Cortex of kidney (tissue), 1 donor: ENCODE results near the gene WASHC4.
"Not testable (repeated sequence)": the region's sequence is repeated elsewhere in the genome, so short reads cannot be mapped to it uniquely, and the experiment has no call there.

Experiments used
- DNase-seq: peaks from one replicate; lab custom pipeline; 2025; lab: John Stamatoyannopoulos, UW

The WASHC4 gene

GRCh38 chr12:105164068-105164467, 56.5 kb downstream of the WASHC4 start:
- DNase-seq: no peak

- no peak for DNase-seq
Measured at GRCh38 chr12:105166736-105167135, 59.2 kb downstream of the WASHC4 start.

GRCh38 chr12:105167346-105167745, 59.8 kb downstream of the WASHC4 start:
- no peak for DNase-seq

GRCh38 chr12:105168006-105168405, 60.5 kb downstream of the WASHC4 start:
- DNase-seq: no peak

GRCh38 chr12:105170139-105170538, 62.6 kb downstream of the WASHC4 start:
- DNase-seq: no peak

GRCh38 chr12:105171691-105172436, 64.3 kb downstream of the WASHC4 start:
- no peak for DNase-seq

GRCh38 chr12:105175397-105175990, 68.0 kb downstream of the WASHC4 start:
- DNase-seq: no peak

- DNase-seq: no peak
Measured at GRCh38 chr12:105177208-105177607, 69.7 kb downstream of the WASHC4 start.

- not testable (repeated sequence) for DNase-seq
Measured at GRCh38 chr12:105179114-105179513, 71.6 kb downstream of the WASHC4 start.

- DNase-seq: not testable (repeated sequence)
Measured at GRCh38 chr12:105183406-105183805, 75.9 kb downstream of the WASHC4 start.

- not testable (repeated sequence) for DNase-seq
Measured at GRCh38 chr12:105183976-105184375, 76.4 kb downstream of the WASHC4 start.

GRCh38 chr12:105189293-105189692, 81.8 kb downstream of the WASHC4 start:
- no peak for DNase-seq

GRCh38 chr12:105190530-105190929, 83.0 kb downstream of the WASHC4 start:
- no peak for DNase-seq

GRCh38 chr12:105192624-105193225, 85.2 kb downstream of the WASHC4 start:
- no peak for DNase-seq

GRCh38 chr12:105194947-105195346, 87.4 kb downstream of the WASHC4 start:
- DNase-seq: no peak

GRCh38 chr12:105196090-105196489, 88.6 kb downstream of the WASHC4 start:
- no peak for DNase-seq

GRCh38 chr12:105198961-105199360, 91.4 kb downstream of the WASHC4 start:
- DNase-seq: no peak

GRCh38 chr12:105200385-105200784, 92.9 kb downstream of the WASHC4 start:
- DNase-seq: no peak

- DNase-seq: no peak
Measured at GRCh38 chr12:105201299-105201698, 93.8 kb downstream of the WASHC4 start.

- no peak for DNase-seq
Measured at GRCh38 chr12:105202202-105202601, 94.7 kb downstream of the WASHC4 start.

GRCh38 chr12:105204127-105204526, 96.6 kb downstream of the WASHC4 start:
- no peak for DNase-seq

- no peak for DNase-seq
Measured at GRCh38 chr12:105204916-105205315, 97.4 kb downstream of the WASHC4 start.

- no peak for DNase-seq
Measured at GRCh38 chr12:105205322-105206048, 98.0 kb downstream of the WASHC4 start.
